ENCODE results near the gene USP53. TPM values are rescaled to one million over a fixed set of nuclear protein-coding genes. Genes with fewer than 3 reads are reported as not detected.
"Not testable (repeated sequence)": the region's sequence is repeated elsewhere in the genome, so short reads cannot be mapped to it uniquely, and the experiment has no call there.

USP53 gene
- total RNA-seq, 2 experiments from 2014 or later, result 10.5 to 11.1 TPM

DNA sequence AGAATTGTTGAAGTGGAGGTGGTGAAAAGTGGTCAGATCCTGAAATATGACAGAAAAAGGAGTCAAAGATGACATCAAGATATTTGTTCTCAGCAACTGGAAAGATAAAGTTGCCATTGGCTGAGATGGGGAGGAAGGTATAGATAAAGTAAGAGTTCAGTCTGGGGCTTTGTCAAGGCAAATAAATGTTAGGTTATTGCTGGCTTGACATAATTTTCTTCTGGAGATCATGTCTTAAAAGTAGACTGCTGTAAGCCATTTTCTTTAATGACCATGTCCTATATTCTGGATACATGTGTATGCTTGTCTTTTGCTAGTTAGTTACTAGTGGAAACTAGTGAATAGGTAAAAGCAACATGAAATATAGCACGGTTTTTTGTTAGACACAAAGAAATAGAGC is 5.6 kb downstream of the USP53 start:
- POLR2A ChIA-PET, result no interaction called here
- CTCF ChIA-PET, result no interaction called here

DNA sequence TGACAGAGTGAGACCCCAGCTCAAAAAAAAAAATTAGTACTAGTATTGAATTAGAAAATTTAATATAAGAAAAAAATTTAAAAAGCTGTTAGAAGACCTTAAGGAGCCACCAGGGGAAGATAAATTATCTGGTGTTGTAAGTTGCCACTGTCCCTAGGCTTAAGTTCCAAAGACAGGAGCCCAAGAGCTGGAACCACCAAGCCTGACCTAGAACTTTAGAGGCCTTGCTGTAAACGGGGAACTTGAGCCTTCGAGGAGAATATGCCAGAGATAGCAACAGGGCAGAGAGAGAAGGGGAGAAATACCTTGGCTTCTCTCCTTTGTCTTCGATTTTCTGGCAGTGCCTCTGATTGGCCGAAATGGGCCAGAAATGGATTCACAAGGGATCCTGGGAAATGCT is 8.9 kb downstream of the USP53 start:
- ChIA-PET CTCF (no interaction called here), POLR2A (no interaction called here)

DNA sequence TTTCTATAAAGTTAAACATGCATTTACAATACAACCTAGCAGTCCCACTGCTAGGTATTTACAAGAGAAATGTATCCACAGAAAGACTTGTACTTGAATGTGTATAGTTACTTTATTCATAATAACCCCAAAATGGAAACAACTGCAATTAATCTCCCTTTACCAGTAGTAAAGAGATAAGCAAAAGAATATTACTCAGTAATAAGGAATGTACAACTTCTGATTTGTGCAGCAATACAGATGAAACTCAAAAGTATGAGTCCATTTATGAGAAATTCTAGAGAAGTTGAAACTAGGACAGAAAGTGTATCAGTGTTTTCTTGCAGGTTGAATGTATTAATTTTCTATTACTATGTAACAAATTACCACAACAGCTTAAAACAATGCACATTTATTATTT is 15.2 kb downstream of the USP53 start:
- CTCF ChIA-PET, result no interaction called here

GRCh38 chr4:119228406-119228805 is 15.9 kb downstream of the USP53 start:
- POLR2A ChIA-PET, result interaction anchor here (0.9 kb wide), 1 partner anchor 19 kb away, joined by 3 read pairs; no protein-coding TSS in a partner anchor
- CTCF ChIA-PET, result no interaction called here

More for the DNA sequence above, 15.2 kb downstream of the USP53 start:
- POLR2A ChIA-PET, result interaction anchor here (0.6 kb wide), 1 partner anchor 14 kb away, joined by 3 read pairs; no protein-coding TSS in a partner anchor

GRCh38 chr4:119229908-119230687 is 17.6 kb downstream of the USP53 start:
- ChIA-PET CTCF (interaction anchor here (0.8 kb wide), 1 partner anchor 18 kb away, joined by 3 read pairs; the partner anchor contains the start of gene USP53), POLR2A (no interaction called here)

DNA sequence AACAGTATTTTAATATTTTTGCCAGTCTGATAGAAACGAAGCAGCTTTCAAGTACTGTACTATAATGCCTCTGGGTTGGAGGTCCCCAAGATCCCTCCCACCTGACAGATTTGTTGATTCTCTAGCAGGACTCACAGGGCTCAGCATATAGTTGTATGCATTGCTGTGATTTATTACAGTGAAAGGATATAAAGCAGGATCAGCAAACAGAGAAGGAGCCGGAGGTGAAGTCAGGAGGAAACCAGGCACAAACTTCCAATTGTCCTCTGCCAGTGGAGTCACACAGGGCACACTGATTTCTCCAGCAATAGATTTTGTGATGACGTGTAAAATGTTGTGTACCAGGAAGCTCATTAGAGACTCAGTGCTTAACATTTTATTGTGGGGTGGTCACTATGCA is 19.0 kb downstream of the USP53 start:
- POLR2A ChIA-PET, result no interaction called here
- CTCF ChIA-PET, result no interaction called here

- ChIA-PET POLR2A (no interaction called here), CTCF (no interaction called here)
Measured at GRCh38 chr4:119232286-119232685, 19.8 kb downstream of the USP53 start.

DNA sequence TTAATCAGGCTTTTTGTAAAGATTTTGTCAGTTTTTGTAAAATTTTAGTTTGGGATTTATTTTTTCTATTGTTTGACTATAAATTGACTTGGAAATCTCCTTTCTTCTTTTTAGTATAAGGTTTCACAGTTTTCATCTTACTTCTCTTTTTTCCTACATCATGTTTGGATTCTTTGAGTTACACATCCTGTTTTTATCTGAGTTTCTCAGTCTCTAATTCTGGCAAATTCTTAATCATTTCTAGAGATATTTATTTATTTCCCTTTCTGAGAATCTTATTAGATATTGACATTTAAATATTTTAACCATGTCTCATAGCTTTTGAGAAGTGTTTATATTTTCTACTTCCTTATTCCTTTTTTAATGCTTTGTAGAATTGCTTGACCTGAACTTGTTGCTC is 20.7 kb downstream of the USP53 start:
- ChIA-PET POLR2A (no interaction called here), CTCF (no interaction called here)

DNA sequence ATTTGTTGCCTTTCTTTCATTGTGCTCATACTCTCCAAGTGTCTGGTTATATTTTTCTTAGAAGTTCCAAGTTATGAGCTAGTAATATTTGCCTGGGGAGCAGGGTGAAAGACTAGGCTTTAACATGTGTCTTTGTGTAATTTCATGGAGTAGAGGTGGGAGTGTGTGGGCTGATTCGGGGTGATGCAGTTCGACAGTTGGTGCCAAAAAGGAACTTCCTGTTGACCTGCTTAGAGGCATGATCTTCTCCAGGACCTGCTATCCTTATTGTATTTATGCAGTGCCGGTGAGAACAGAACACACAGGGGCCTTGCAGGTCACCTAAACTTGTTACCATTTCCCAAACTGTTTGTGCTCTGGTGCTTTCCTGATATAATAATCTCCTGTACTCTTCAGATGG is 21.2 kb downstream of the USP53 start:
- ChIA-PET CTCF (no interaction called here), POLR2A (no interaction called here)

GRCh38 chr4:119237201-119237600 is 24.7 kb downstream of the USP53 start:
- CTCF ChIA-PET, result no interaction called here
- POLR2A ChIA-PET, result interaction anchor here (0.8 kb wide), 1 partner anchor 28 kb away, joined by 3 read pairs; no protein-coding TSS in a partner anchor

GRCh38 chr4:119237642-119238041 is 25.1 kb downstream of the USP53 start:
- ChIA-PET POLR2A (interaction anchor here (0.8 to 1.1 kb wide), 2 partner anchors 25 to 29 kb away, joined by 3 to 5 read pairs; partner anchors contain the start of gene USP53), CTCF (no interaction called here)

DNA sequence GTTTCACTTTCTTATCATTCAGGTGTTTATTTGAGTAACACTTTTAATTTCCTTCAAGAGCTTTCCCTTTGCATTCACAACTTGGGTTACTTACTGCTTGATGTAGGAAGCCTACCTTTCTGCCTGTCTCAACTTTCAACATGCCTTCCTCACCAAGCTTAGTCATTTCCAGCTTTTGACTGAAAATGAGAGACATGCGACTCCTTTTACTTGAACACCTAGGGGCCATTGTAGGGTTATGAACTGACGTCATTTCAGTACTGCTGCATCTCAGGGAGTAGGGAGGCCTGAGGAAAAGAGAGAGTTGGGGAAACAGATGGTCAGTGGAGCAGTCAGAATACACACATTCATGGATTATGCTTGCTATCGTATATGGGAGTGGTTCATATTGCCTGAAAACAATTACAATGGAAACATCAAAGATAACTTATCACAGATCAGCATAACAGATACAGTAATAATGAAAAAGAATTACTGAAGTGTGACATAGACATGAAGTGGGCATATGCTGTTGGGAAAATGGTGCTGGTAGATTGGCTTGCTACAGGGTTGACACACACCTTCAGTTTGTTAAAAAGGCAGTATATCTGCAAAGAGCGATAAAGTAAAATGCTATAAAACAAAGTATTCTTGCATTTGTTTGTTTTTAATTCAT is 25.7 kb downstream of the USP53 start:
- POLR2A ChIA-PET, result interaction anchor here (0.8 to 1.1 kb wide), 2 partner anchors 25 to 29 kb away, joined by 3 to 5 read pairs; partner anchors contain the start of gene USP53
- CTCF ChIA-PET, result no interaction called here

DNA sequence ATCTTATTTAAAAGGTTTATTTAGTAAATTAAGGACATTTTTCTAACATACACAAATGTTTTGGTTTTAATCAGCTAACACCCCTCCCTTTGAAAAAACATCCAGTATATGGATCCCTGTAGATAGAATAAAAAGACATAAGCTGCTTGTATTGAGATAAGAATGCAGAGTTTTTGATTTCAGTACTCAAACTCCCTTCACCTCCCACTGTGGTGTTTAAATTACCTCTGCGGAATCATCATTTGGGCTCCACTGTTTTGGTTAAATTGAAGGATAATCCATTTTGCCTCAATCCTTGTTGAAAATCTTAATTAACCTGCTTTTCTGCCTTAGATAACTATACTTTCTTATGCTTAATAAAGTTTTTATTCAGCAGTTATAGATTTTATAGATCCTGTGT is 27.6 kb downstream of the USP53 start:
- POLR2A ChIA-PET, result no interaction called here
- CTCF ChIA-PET, result no interaction called here

GRCh38 chr4:119240568-119240967 is 28.1 kb downstream of the USP53 start:
- CTCF ChIA-PET, result no interaction called here
- POLR2A ChIA-PET, result no interaction called here

DNA sequence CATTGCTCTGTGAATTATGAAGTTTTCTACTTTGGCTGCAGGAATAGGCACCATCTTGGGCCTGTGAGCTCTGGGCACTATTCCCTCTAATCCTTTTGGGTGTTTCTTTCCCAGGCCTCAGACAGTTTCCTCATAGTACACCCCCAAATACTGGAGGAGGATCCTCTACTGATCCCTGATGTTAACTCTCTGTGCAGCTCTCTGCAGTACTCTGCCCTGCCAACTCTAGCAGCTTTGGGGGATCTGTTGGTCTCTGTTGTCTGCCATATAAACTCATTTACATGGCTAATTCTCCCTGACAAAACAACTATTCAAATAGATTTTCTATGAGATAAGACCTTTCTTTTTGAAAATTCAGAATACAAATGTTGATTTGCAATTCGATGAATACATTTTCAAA is 29.9 kb downstream of the USP53 start:
- ChIA-PET CTCF (no interaction called here), POLR2A (no interaction called here)

GRCh38 chr4:119243868-119244267 is 31.4 kb downstream of the USP53 start:
- CTCF ChIA-PET, result no interaction called here
- POLR2A ChIA-PET, result interaction anchor here (0.7 kb wide), 1 partner anchor 366 kb away, joined by 3 read pairs; no protein-coding TSS in a partner anchor

DNA sequence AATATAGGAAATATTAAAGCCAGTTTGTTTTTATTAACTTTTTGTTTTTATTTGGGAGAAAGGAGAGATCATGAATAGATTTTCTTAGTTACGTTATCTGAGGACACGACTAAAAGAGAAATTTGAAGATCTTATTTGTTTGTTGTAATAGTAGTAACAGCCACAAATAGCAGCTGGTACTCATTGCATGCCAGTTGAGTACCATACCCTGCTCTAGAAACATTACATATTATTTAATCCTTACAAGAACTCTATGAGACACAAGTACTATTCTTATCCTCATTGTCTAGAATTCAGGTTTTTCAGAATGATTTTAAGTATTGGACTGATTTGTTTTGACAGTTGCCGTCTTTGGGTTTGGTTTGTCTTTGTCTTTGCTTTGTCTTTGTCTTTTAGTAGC is 31.8 kb downstream of the USP53 start:
- POLR2A ChIA-PET, result no interaction called here
- CTCF ChIA-PET, result no interaction called here

DNA sequence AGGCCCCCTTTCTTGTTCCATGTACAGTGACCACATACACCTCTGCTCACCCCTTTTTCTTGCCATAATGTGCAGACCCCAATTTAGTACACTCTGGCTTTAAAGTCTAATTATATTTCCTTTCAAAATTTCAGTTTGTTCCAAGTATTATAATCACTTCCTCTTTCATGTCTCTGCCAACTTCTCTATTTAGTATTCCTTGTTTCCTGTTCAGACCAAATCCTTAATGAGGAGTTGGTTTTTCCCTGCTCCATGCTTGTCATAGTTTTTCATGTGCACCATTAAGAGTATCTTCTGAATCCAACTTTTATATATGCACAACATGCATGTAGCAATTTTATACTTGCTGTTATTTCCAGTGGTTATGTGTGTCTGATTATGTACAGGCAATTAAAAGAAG is 32.3 kb downstream of the USP53 start:
- CTCF ChIA-PET, result no interaction called here
- POLR2A ChIA-PET, result no interaction called here

- POLR2A ChIA-PET, result no interaction called here
- CTCF ChIA-PET, result no interaction called here
Measured at GRCh38 chr4:119246177-119246733, 33.7 kb downstream of the USP53 start.

- CTCF ChIA-PET, result interaction anchor here (0.5 kb wide), 1 partner anchor 49 kb away, joined by 3 read pairs; no protein-coding TSS in a partner anchor
- POLR2A ChIA-PET, result not testable (repeated sequence)
Measured at GRCh38 chr4:119251037-119251436, 38.5 kb downstream of the USP53 start.

DNA sequence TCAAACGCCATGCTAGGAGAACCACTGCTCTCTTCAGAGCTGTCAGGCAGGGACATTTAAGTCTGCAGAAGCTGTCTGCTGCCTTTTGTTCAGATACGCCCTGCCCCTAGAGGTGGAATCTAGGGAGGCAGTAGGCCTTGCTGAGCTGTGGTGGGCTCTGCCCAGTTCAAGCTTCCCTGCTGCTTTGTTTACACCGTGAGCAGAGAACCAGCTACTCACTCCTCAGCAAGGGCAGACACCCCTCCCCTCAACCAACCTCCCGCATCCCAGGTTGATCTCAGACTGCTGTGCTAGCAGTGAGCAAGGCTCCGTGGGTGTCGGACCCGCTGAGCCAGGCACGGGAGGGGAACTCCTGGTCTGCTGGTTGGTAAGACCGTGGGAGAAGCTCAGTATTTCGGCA is 42.7 kb downstream of the USP53 start:
- POLR2A ChIA-PET, CTCF ChIA-PET: not testable (repeated sequence)

All from activated CD8-positive, alpha-beta memory T cell treated with anti-CD3 and anti-CD28 coated beads for 36 hours (primary cell).